Measurements from ENCODE around the gene LST1. TPM values are rescaled to one million over a fixed set of nuclear protein-coding genes. Genes with fewer than 3 reads are reported as not detected.
A peak's percentile ranks its signal among the peaks of the same experiment; 100 is the strongest.

The LST1 gene
- total RNA-seq (2014; rRNA removed; shearing (Covaris generic)) (1.2 and 3.0 TPM in 2 replicates), total RNA-seq (2022) (4.2 and 4.9 TPM in 2 replicates), Bru-seq, nascent RNA (percentile 31 among the genes with signal in this experiment), BruChase-seq, experiment 1, labeled RNA remaining after a 6-hour chase (percentile 40 among the genes with signal in this experiment), BruChase-seq, experiment 2, labeled RNA remaining after a 2-hour chase (percentile 35 among the genes with signal in this experiment)
- long read RNA-seq, partial matches to known transcripts, result 0 of 1 reads
- long read RNA-seq, other reads (novel, unspliced or antisense), result 1 of 1 reads

DNA sequence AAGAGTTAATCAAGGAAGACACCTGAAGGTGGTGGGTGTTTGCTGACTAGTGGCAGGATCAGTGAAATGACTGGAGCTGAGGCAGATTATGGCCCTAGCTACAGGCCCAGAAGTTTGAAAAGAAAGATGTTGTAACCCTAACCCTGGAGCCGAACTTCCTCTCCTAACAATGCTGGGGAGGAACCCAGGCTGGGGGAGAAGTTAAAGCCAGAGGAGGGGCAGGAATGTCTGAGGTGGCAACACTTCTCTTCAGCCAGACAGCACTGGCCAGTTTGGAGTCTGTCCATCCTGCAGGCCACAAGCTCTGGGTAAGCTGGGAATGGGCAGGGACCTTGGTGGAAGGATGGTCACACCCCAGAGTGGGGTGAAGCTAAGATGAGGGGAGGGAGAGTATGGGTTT is at the start of gene LST1:
LST1 (plus strand) TSS at position 270 of the 400 bp plus-strand sequence. CDS start 1,023 bp downstream, outside the sequence.
- CTCF ChIA-PET (ENCODE audit: unreplicated experiment), result interaction anchor here (1.2 to 1.7 kb wide), 2 partner anchors 10 to 14 kb away, joined by 3 to 5 read pairs; partner anchors contain the start of genes LTA and TNF
- no peak for DNase-seq (ENCODE audit: low spot score)
- Histone ChIP-seq H3K9me2 (ENCODE audit: insufficient read depth, low read length) (no peaks in the 10 kb centered on the region), H3K27ac (ENCODE audit: low read depth, low read length, poor library complexity, severe bottlenecking) (peak within 1 kb of the TSS; percentile 64), H2AFZ (ENCODE audit: low read length) (peak within 1 kb of the TSS; percentile 45), H3K79me2 (ENCODE audit: insufficient read depth, low read depth, low read length) (peaks cover 11% of the 10 kb centered on the region; the same call in 1 of the 2 replicates), H3K4me1 (ENCODE audit: insufficient read depth, low read length, poor library complexity, severe bottlenecking) (peaks cover 67% of the 10 kb centered on the region), H4K20me1 (ENCODE audit: insufficient read depth, low read length) (no peaks in the 10 kb centered on the region), H3K4me3 (ENCODE audit: low read depth, low read length, poor library complexity, severe bottlenecking) (peak within 1 kb of the TSS; percentile 4), H3K9me3 (ENCODE audit: low read length) (no peaks in the 10 kb centered on the region), H3K4me2 (ENCODE audit: low read length) (peak within 1 kb of the TSS; percentile 64), H3K36me3 (ENCODE audit: insufficient read depth, low read length) (no peaks in the 10 kb centered on the region)
- TF ChIP-seq, protein P1, sequence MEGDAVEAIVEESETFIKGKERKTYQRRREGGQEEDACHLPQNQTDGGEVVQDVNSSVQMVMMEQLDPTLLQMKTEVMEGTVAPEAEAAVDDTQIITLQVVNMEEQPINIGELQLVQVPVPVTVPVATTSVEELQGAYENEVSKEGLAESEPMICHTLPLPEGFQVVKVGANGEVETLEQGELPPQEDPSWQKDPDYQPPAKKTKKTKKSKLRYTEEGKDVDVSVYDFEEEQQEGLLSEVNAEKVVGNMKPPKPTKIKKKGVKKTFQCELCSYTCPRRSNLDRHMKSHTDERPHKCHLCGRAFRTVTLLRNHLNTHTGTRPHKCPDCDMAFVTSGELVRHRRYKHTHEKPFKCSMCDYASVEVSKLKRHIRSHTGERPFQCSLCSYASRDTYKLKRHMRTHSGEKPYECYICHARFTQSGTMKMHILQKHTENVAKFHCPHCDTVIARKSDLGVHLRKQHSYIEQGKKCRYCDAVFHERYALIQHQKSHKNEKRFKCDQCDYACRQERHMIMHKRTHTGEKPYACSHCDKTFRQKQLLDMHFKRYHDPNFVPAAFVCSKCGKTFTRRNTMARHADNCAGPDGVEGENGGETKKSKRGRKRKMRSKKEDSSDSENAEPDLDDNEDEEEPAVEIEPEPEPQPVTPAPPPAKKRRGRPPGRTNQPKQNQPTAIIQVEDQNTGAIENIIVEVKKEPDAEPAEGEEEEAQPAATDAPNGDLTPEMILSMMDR (conservative IDR thresholded peaks at IDR 0.05; ENCODE audit: low read length), result no peak
- TF ChIP-seq EZH2phosphoT487 (IDR thresholded peaks at IDR 0.05; ENCODE audit: borderline replicate concordance, low read depth, low read length), result no peak
- intact Hi-C loops (cut with micrococcal nuclease; ENCODE audit: unreplicated experiment), result loop anchor here (10.0 kb wide), 1 partner anchor 181 kb away; the partner anchor contains the start of gene MICA
- no TSS peak for BruUV-seq (replicated peaks)
- POLR2A ChIA-PET, result interaction anchor here (0.8 to 3.4 kb wide), 4 partner anchors 12 to 39 kb away, joined by 3 to 19 read pairs (median 4); partner anchors contain the start of genes LTA and NFKBIL1

DNA sequence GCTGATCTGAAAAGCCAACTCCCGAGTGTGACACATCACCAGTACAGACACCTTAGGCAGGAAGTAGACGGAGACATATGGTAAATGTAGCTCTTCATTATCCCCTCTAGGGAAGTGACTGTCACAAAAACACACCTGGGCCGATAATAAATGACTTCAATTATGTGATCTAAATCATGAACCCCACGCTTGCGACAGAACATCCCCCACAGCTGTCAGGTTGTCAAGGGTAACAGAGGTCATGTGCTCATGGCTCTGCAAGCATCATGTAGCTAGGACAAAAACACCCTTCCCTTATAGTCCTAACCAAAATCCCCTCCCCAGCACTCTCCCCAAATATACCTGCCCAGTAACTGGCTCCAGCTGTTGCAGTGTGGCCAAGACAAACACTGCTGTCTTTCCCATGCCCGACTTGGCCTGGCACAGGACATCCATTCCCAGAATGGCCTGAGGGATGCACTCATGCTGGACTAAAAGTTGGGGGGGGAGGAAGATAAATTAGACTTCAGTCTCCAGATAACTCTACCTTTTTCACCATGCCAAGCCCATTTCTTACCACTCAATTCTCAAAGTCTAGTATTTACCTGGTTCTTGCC is 47.2 kb upstream of the LST1 start:
- intact Hi-C loops (cut with micrococcal nuclease; ENCODE audit: unreplicated experiment), result no loop called here
- BruUV-seq (replicated peaks), result no TSS peak
- Histone ChIP-seq H3K4me3 (ENCODE audit: low read depth, low read length, poor library complexity, severe bottlenecking) (peak overlapping the region; percentile 77), H3K4me1 (ENCODE audit: insufficient read depth, low read length, poor library complexity, severe bottlenecking) (peaks cover 36% of the 10 kb centered on the region), H3K36me3 (ENCODE audit: insufficient read depth, low read length) (peaks cover 74% of the 10 kb centered on the region), H4K20me1 (ENCODE audit: insufficient read depth, low read length) (peaks cover 47% of the 10 kb centered on the region), H3K4me2 (ENCODE audit: low read length) (peak overlapping the region; percentile 100), H3K79me2 (ENCODE audit: insufficient read depth, low read depth, low read length) (peaks cover 89% of the 10 kb centered on the region), H3K27ac (ENCODE audit: low read depth, low read length, poor library complexity, severe bottlenecking) (peak overlapping the region; percentile 6), H3K9me3 (ENCODE audit: low read length) (no peaks in the 10 kb centered on the region), H3K9me2 (ENCODE audit: insufficient read depth, low read length) (no peaks in the 10 kb centered on the region), H2AFZ (ENCODE audit: low read length) (no peak overlapping the region)
- ChIA-PET POLR2A (interaction anchor here (0.6 to 1.1 kb wide), 3 partner anchors 35 to 108 kb away, joined by 3 to 5 read pairs (median 3); no protein-coding TSS in a partner anchor), CTCF (ENCODE audit: unreplicated experiment) (no interaction called here)
- no peak for TF ChIP-seq EZH2phosphoT487 (IDR thresholded peaks at IDR 0.05; ENCODE audit: borderline replicate concordance, low read depth, low read length)
- TF ChIP-seq, protein P1 (conservative IDR thresholded peaks at IDR 0.05; ENCODE audit: low read length), result no peak
- peak; percentile 41 for DNase-seq (ENCODE audit: low spot score)

Measured in OCI-LY7 (cell line).